CD4-positive, alpha-beta T cell treated with Interferon gamma for 1 hour (primary cell): ENCODE data around the gene SCYL2.
"Not testable (repeated sequence)": the region's sequence is repeated elsewhere in the genome, so short reads cannot be mapped to it uniquely, and the experiment has no call there.

ENCODE experiments used
- DNase-seq: peaks from one replicate; pipeline ENCODE4 v3.0.0-alpha.2; 2020

The SCYL2 gene, protein sequence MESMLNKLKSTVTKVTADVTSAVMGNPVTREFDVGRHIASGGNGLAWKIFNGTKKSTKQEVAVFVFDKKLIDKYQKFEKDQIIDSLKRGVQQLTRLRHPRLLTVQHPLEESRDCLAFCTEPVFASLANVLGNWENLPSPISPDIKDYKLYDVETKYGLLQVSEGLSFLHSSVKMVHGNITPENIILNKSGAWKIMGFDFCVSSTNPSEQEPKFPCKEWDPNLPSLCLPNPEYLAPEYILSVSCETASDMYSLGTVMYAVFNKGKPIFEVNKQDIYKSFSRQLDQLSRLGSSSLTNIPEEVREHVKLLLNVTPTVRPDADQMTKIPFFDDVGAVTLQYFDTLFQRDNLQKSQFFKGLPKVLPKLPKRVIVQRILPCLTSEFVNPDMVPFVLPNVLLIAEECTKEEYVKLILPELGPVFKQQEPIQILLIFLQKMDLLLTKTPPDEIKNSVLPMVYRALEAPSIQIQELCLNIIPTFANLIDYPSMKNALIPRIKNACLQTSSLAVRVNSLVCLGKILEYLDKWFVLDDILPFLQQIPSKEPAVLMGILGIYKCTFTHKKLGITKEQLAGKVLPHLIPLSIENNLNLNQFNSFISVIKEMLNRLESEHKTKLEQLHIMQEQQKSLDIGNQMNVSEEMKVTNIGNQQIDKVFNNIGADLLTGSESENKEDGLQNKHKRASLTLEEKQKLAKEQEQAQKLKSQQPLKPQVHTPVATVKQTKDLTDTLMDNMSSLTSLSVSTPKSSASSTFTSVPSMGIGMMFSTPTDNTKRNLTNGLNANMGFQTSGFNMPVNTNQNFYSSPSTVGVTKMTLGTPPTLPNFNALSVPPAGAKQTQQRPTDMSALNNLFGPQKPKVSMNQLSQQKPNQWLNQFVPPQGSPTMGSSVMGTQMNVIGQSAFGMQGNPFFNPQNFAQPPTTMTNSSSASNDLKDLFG

DNA sequence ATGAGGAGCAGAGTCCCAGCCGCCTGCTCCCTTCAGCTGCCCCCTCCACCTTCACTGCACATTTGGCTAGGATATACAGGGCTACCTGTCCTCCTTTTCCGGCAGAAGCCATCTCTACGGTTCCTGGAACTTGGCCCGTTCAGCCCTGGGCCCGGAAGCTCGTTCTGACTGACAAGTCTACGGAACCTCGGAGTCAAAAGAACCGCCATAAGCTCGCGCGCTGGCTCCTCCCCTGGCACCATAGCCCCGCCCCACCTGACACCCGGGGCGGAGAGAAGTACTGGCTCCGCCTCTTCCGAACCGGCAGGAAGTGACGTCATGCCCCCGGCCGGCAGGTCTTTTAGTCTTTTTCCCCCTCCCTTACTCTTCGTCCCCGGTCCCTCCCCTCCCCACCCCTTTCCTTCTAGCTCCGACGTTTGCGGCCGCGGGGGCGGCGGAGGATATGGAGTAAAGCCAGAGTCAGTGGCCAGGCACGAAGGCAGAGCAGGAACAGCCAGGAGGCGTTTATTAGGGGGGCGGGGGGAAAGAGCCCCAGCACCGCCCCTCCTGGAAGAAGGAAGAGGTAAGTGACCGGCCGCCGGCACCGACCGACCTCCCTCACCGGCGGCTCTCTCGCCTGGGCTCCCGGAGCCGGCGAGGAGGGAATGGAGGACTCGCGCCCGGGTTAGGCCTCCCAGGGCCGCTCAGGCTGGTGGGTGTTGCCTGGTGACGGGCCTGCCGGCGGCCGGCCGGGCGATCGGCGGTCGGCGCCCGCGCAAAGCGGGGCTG lies at the start of gene SCYL2, which contains the start of gene DEPDC4:
Gene SCYL2 (plus strand): TSS at position 343 of the 768 bp plus-strand sequence. CDS start 15,794 bp downstream, outside the sequence.
Gene DEPDC4 (minus strand): TSS at position 245 of the 768 bp plus-strand sequence. CDS start 3 bp downstream, at position 242.
- peak; percentile 92 for DNase-seq

DNA sequence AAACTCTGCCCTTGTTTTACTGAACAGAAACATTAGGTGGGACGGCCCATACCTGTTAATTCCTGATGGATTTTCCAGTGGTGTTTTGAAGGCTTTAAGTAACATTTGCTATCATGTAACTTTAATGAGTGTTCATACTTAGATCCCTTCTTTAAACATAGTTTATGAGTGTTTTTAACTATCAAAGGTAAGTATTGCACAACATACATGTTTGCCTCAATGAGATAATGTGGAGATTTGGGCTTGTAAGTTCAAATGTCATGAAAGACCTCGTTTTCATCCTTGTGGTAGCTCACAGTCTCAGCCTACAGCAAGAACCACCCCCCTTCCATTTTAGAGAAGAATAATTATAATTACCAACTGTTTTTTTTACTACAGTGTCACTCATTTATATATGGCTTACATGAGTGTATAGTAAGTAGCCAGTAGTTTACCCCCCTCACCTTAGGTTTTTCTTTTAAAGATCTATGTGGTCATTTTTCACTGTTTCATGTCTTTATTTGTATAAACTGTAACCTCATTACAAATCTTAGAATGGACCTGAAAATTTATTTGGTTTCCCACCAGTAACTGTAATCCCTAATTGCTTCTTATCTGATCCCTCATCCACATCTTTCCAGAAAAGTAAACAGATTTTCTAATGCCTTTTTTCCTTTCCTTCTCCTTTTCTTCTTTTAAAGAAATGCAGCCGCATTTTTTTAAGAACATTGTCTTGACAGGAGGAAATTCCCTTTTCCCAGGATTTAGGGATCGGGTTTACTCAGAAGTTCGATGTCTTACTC lies 47.5 kb upstream of the SCYL2 start:
- no peak for DNase-seq

- no peak for DNase-seq
Measured at GRCh38 chr12:100221523-100221922, 45.5 kb upstream of the SCYL2 start.

GRCh38 chr12:100222173-100222572 lies 44.8 kb upstream of the SCYL2 start:
- DNase-seq: not testable (repeated sequence)

DNA sequence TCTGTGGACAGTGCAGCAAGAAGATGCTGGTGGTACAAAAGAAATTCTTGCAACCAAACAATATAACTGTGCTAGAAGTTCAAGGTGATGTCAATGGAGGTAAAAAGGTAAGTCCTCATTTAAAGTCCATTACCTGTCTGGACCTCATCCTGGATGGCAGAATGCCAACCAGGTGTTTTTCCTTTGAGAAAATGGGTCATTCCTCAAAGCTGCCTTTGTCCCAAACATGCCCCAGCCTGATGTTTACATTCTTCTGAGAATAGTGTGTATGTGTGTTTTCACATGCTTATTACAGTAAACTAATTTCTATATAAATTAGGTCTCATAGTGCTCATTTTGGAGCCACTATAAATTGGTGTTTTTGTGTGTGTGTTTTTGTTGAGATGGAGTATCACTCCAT lies 41.5 kb upstream of the SCYL2 start:
- no peak for DNase-seq

DNA sequence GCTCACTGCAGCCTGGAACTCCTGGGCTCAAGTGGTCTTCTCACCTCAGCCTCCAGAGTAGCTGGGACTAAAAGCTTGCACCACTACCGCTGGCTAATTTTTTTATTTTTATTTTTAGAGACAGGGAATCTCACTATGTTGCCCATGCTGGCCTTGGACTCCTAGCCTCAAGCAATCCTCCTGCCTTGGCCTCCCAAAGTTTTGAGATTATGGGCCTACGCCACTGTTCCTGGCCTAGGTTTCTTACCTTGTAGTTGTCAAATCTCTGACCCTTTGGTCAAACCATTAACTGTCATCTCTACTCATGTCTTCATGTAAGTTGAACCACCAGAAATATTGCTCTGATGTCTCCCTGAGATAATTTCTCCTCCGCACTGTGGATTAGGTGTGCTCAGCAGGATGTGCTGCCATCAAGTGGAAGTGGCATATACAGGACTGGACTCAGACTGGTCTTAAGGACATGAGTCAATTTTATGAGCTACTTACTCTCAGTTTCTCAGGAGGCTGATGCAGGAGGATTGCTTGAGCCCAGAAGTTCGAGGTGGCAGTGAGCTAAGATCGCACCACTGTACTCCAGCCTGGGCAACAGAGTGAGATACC lies 37.8 kb upstream of the SCYL2 start:
- no peak for DNase-seq

GRCh38 chr12:100229876-100230275 lies 37.1 kb upstream of the SCYL2 start:
- no peak for DNase-seq

DNA sequence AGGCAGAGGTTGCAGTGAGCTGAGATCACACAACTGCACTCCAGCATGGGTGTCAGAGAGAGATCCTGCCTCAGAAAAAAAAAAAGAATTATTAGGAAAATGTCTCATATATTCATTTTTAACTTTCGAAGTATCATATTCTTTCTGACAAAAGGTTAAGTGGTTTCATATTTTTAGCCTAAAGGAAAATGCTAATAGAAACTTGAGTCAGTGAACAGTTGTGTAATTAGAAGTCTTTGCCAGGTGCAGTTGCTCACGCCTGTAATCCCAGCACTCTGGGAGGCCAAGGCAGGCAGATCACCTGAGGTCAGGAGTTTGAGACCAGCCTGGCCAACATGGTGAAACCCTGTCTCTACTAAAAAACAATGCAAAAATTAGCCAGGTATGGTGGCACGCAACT lies 35.1 kb upstream of the SCYL2 start:
- not testable (repeated sequence) for DNase-seq

DNA sequence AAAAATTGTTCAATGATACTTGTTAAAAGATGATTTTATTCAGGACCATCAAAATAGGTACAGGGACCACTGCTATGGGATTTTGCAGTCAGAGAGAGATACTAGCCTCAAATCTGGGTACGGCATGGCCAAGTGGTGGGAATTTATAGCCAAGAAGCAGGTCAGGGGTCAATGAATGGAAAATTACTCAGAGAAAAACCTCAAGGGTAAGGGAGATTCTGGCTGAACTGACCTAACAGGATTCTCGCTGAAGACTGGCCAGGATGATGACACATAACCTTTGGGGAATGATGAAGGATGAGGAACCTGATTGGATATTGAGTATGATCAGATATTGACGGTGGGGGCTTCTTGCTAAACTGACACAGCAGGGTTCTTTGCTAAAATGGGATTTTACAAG lies 32.8 kb upstream of the SCYL2 start:
- DNase-seq: no peak

GRCh38 chr12:100234591-100235304 lies 32.2 kb upstream of the SCYL2 start:
- DNase-seq: no peak

DNA sequence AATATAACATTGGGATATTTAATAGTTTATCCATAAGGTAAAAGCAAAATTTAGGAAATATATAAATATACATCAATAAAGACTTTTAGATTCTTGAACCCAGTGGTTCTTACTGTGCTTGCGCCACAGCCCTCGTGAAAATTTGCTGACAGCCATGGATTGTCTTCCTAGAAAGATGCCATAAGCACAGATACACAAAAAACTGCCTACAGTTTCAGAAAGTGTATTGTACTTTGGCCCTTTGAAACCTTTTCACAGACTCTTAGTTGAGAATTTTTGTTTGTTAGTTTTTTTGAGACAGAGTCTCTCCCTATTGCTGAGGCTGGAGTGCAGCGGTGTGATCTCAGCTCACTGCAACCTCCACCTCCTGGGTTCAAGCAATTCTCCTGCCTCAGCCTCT lies 28.2 kb upstream of the SCYL2 start:
- no peak for DNase-seq

DNA sequence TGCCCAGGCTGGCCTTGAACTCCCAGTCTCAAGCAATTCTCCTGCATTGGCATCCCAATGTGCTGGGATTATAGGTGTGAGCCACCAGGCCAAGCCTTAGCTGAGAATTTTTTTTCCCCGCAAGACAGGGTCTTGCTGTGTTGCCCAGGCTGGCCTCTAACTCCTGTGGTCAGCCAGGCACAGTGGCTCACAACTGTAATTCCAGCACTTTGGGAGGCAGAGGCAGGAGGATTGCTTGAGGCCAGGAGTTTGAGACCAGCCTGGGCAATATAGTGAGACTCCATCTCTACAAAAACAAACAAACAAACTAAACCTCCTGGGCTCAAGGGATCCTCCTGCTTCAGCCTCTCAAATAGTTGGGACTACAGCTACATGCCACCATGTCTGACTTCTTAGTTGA lies 27.4 kb upstream of the SCYL2 start:
- no peak for DNase-seq

DNA sequence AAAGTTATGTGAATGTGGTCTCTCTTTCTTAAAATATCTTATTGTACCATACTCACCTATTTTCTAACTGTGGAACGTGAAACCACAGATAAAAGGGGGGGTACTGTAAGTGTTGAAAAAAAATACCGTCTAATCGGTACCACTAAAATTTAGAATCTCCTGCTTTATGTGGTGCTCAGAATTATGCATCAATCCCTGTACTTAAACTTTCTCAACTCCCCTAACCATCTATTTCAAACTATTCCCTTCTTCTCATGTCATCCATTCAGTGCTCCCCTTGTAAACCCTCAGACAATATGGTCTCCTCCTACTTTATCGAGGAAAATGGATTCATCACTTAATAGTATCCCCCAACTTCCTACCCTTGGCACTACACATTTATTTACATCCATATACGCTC lies 23.8 kb upstream of the SCYL2 start:
- DNase-seq: no peak

GRCh38 chr12:100247765-100248164 lies 19.2 kb upstream of the SCYL2 start:
- no peak for DNase-seq

DNA sequence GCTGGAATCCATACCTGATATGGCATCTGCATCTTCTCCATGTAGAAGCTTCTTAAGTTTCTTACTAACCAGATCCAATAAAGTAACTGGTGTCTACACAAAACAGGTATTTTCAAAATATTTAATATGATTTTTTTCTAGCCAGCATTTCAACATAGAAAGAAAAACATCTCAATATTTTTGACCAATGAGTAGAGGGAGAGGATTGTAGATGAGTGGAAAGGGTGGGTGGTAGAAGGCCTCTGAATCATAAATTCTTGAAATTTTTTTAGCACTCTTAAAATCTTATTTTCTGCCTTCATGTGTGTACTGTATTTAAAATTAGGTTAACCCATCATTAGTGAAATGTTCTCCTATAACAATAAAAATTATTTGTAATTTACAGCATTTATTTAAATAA lies 18.1 kb upstream of the SCYL2 start:
- DNase-seq: no peak

- no peak for DNase-seq
Measured at GRCh38 chr12:100249941-100250340, 17.0 kb upstream of the SCYL2 start.

GRCh38 chr12:100251917-100252316 lies 15.1 kb upstream of the SCYL2 start:
- no peak for DNase-seq

GRCh38 chr12:100253437-100253836 lies 13.5 kb upstream of the SCYL2 start:
- DNase-seq: no peak

- DNase-seq: no peak
Measured at GRCh38 chr12:100254876-100255275, 12.1 kb upstream of the SCYL2 start.

GRCh38 chr12:100258127-100258526 lies 8.8 kb upstream of the SCYL2 start:
- no peak for DNase-seq

- no peak for DNase-seq
Measured at GRCh38 chr12:100263131-100263530, 3.8 kb upstream of the SCYL2 start.
